SW480 (cell line): Measurements from ENCODE around the gene TPRA1.

Experiments used
- DNase-seq: peaks from one replicate; pipeline ENCODE4 v3.0.0-alpha.2; 2016; ENCODE audit warnings: low spot score

The TPRA1 gene

DNA sequence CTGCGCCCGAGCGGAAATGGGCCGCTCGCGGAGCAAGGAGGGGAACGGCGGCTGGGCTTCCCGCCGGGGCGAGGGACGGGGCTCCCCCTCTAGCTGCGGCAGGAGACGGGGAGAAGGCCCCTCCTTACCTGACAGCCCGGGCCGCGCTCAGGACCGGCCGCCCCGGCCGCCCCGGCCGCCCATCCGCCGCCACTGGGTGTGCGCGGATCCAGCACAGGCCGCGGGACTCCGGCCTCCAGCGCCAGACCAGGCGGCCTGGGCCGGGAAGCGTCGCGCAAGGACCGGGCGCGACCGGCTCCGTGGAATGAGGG lies 296 bp downstream of the TPRA1 start:
- DNase-seq = no peak

DNA sequence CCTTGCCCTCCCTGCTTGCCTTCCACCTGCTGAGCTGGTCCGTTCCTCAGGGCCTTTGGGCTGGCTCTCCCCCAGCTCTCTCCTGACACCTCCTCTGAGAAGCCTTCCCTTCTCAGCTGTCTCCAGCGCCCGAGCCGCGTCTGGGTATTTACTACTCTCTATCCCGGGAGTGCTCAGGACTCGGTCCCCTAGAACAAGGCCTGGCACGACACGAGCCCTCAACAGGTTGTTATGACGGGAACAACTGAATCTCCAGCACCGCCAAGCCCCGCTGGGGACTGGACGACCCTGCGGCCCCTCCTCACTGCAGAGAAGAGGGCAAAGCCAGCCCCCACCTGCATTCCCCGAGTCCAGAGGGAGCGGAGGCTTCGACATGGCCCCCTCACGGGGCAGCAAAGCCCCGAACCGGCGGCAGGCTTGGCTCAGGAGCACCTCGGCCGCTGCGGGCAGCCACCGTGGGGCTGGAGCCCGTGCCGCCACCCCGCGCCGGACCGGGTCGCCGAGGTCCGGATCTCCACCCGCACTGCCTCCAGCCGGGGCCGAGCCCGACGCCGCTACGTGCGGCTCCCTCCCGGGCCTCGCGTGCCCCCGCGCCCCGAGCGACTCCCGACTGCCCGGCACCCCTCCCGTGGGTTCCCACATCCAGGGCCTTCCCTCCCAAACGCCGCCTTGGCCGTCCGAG lies 792 bp downstream of the TPRA1 start:
- DNase-seq = peak; percentile 18

DNA sequence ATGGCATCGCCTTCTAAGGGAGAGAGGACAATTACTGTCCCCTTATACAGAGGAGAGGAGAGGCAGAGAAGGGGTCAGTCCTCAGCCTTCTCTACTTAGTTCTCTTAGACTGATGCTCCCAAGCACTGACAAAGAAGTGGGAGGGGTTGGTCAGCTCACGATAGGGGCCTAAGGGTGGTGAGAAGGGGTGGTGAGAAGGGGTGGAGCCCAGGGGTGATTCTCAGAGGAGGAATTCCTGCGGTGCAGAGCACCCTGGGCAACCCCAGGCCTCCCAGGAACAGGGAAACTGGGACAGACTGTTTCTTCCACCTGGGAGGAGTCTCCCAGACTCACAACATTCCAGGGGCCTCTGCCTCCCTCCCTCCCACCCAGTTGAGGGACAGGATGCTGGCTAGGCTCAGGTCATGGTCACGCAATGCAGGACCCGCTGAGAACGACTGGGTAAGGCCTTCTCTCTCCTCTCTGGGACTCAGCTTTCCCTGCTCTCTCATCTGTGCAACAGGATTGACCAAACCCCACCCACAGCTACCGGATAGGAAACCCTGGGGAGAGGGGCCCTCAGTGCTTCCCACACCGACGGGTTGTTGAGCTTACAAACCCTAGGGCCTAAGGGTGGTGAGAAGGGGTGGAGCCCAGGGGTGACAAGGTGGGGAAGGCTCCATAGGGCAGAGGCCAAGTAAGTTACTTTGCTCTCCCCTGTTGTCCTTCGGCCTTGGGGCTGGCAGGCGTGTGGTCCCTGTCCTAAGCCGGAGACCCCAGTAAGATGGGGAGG lies 1.5 kb downstream of the TPRA1 start:
- peak; percentile 58 for DNase-seq

DNA sequence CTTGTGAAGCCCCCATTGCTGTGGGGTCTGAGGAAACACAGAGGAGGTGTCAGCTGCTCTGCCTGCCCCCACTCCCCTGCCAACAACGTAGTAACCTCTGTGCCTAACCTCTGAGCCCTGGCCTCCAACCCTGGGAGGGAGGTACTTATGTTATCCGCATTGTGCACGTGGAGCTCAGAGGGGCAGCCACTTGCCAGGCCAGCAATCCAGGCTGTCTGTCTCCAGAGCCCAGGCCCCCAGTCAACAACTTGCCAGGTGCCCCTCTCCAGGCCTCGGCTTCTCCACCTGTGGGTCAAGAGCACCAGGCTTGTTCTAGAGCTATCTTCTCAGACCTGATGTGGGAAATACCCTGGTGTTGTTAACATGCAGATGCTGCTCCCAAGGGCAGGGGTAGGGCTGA lies 2.7 kb downstream of the TPRA1 start:
- no peak for DNase-seq

DNA sequence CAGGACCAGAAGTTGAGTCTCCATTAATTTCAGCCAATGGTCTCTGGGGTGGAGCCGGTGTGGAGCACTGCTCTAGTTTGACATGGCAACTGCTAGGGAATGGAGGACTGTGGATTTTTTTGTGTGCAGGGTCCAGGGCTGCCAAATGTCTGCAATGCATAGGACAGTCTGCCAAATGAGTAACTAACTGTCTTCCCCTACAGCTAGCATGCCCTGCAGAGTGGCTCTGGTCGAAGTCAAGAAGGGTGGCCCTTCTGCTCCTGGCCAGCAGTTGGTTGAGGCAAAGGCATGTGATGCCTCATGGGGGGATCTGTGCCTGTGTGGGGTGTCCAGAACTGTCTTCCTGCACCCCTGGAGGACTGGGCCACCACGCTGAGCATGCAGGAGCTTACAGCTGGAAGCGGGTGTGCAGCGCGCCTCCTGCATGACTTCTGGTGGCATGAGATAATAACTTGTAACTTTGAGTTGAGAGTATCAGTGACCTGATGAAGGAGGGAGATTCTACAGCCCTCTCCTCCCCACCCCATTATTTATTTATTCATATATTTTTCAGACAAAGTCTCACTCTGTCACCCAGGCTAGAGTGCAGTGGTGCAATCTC lies 4.6 kb downstream of the TPRA1 start:
- DNase-seq = no peak

DNA sequence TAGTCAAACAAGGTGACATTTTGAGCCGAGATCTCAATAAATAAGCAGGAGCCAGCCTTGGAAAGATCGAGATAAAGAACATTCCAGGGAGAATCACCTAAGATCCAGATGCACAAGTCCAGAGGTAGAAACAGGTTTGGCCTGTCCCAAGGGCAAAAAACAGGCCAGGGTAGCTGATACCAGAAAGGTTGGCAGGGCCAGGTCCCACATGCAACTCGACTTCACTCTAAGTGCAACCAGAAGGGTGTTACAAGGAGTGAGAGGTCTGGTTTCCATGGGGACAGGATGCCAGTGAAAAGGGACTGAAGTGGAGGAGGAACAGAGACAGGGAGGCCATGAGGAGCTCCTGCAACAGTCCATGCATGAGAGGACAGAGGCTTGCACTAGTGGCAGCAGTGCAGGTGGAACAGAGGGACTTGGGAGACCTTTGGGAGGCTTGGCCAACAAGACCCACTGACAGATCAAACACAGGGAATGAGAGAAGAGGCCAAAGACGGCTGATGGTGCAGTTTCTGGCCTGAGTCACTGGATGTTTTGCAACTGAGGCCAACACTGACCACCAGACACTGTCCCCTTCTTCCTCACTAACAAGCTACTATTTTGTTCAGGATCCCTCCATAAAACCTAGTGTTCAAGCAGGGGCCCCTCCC lies 5.2 kb downstream of the TPRA1 start:
- DNase-seq = no peak

DNA sequence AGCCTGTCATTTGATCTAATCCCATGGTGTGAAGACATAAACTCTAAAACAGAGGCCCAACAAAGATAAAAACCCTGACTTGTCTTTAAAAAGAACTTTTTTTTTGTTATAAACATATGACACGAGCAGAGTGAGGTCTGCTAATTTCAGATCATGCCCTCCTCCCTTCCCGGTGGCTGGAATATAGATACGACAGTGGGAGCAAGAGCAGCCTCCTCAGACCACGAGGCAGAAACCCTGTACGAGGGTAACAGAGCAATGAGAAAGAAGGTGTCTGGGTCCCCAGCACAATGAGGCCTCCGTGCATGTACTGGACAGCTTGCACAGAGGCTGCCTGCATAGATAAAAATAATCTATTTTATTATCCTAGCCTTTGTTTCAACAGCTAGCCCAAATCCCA lies 5.8 kb downstream of the TPRA1 start:
- DNase-seq = no peak

DNA sequence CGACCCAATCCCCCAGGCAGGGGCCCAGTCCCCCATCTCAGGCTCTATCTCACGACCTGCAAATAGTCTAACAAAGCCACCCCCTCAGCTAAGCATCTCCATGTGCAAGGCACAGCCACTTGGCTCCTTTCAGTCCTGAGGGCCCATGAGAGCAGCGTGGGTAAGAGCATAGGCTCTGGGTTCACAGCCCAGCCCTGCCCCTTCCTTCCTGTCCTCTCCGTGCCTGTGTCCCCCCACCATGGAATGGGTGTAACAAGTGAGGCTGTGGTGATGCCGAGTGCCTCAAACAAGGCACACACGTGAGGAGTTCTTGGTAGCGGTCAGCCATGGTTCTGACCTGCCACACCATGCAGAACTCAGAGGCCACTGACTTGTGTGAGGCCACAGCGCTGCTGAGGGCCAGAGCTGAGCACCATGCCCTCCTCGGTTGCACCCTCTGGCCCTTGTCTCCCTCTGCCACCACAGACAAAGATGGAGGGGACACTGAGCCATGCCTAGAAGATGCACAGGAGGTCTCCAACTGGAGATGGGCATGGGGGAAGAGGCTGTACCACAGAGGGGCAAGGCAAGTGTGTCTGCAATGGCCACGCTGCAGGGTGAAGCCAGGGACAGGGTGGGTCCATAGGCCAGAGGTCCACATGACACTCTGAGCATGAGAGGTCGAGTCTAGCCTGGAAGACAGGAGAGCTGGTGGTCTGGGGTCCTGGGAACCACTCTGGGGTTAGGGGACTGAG lies 10.0 kb downstream of the TPRA1 start:
- no peak for DNase-seq

DNA sequence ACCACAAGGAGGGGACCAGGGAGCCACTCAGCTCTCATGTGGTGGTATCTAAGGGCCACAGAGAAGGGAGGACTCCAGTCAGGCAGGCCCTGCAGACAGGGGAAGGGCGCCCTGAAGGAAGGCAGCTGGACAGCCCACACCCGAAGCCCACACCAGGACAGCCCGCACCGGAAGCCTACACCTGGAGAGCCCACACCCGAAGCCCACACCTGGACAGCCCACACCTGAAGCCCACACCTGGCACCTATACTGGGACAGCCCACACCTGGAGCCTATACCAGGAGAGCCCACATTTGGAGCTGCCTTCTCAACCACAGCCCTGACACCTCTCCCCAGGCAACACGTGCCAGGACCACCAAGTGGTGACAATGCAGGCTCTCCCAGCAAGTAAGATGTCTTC lies 11.7 kb downstream of the TPRA1 start:
- DNase-seq = no peak

DNA sequence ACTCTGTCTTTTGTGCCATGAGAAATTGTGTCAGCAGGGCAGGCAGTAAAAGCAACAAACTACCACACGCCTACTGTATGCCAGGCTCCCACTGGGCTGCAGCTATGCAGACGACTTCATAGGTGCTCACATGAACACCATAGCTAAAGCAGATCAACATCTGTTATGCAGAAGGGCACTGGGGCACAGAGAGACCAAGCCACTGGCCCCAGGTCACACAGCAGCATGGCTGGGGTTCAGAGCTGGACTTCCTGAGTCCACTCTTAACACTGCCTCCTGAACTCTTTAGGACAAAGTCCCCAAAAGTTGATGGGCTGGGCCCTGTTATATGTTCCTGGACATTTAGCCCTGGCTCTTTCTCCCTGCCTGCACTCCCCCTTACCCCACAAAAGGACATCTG lies 12.4 kb downstream of the TPRA1 start:
- DNase-seq = no peak

DNA sequence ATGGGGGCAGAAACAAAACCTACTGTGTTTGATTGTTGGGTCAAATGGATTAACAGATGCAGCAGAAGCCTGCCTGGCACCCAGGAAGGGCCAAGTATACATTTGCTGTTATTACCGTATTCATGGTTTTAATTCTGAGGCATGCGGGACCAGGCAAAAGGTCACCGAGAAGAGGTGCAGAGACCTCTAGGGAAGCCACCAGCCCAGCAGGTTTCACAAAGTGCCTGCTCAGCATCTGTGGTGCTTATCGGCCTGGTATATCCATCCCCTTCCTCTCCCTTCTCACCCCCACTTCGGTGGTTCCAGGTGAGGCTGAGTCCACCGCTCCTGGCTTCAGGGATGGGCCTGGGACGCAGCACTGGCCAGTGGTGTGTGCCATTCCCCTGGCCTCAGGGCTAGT lies 13.1 kb downstream of the TPRA1 start:
- no peak for DNase-seq

DNA sequence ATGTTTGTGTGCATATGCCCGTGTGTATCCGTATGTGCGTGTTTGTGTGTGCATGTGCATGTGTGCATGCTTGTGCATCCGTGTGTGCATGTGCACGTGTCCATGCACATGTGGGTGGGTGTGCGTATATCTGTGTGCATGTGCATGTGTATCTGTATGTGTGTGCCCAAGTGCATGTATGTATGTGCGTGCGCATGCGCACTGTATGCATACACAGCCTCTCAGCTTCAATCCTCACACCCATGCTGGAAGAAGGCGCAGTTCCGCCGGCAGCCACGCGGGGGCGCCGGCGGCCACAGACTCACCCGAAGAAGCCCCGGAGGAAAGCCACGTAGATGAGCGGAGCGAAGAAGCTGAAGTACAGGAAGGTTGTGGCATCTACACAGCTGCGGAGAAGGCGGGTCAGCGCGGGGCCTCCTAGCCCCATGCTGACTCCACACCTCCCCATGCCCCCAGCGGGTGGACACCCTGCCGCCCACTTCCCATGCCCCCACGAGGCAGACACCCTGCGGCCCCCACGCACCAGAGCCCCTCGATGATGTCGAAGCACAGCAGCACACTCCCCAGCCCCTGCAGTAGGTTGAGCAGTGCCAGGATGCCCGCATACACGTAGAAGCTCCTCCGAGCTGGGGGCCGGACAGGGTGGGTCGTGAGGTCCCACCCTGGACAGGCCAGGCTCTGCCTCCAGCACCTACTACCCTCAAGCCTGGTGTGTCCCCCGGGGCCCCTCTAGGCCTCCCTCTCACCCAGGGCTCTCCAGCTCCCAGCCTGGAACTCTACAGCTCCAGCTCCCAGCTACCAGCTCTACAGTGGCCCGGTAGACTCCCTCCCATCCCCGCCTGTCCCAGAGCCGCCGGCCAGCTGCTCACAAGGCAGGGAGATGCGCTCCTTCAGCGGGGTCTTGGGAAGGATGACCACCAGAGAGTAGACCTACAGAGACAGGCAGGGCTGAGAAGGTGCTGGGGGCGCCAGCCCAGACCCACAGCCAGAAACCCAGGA lies 15.4 kb downstream of the TPRA1 start:
- DNase-seq = peak; percentile 78

DNA sequence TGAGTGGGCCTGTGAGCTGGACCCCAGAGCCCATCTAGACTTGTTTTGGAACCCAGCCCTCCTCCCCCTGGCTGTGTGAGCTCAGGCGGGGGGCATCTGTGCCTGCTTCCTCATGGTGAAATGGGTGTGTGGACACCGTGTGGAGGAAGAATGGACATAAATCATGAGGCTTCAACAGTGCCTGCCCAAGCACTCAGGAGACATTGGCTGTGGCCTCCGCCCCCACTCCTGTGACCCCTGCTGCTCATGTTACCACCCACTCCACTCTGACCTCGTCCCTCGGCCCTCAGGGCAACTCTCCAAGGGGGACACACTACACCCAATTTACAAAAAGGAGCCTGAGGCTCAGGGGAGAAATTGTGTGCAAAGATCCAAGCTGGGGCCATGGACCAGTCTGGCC lies 16.6 kb downstream of the TPRA1 start:
- DNase-seq = no peak

DNA sequence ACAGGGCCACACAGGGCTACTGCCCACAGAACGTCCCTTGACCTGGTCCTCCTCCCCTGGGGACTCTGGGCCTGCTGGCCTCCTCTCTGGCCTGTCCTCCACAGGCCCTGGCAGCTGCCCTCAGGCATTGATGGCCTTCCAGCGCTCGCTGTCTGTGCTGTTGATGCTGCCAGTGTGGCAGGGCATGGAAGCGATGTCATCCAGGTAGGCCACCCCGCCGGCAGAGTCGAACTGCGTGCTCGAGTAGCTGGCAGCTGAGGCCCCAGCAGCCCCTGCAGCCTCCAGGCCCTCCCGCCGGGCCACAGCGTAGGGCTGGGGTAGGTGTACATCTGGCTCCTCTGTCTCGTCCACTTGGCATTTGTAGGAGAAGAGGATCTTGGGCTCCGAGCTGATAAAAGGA lies 17.1 kb downstream of the TPRA1 start:
- DNase-seq = no peak

DNA sequence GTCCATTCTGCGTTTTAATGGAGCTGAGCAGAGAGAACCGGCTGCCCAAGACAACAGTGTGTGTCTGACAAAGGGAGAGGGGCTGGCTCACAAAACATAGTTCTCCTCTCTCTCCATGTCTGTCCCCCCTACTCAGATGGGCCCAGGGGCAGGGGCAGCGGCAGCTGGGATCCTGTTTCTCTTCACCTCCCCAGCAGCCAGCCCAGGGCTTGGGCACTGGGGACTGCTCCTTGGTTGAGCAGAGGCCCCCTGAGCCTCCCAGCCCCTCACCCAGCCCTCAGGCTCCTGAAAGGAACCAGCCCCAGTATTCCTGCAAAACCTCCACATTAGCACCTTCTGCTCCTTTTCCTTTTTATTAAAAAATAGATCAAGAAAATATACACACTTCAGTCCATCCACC lies 17.8 kb downstream of the TPRA1 start:
- DNase-seq = no peak

DNA sequence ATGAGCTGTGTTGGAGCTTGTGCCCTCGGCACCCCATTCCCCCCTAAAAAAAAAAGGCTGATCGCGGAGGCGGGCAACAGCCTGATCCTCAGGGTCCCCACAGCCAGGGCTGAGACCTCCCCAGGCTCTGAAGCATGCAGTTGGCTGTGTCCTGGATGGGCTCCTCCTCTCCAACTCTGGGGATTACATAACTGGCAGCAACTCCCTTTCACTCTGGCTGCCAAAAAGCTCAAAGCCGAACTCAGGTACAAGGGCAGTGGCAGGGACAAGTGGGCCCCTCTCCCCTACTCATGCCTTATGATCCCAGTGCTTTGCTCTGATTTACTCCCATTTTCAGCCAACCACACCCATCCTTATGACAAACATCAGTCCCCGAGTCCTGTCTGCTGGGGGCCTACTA lies 18.3 kb downstream of the TPRA1 start:
- DNase-seq = no peak

DNA sequence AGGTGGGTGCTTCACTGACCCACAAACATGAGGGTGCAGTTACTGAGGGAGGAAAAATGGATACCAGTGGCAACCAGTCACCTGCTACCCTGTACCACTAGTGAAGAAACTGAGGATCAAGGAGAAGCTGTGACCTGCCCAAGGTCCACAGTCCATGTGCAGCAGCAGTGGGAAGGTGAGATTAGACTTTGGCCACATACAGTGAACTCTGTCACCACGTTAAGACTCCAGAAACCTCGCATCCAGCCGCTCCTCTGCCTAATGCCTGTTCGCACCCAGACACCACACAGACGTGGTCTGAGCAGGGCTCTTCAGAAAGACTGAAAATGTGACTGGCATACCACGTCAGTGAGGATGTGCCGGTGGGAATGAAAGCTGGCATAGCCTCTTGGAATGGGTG lies 20.0 kb downstream of the TPRA1 start:
- DNase-seq = no peak

DNA sequence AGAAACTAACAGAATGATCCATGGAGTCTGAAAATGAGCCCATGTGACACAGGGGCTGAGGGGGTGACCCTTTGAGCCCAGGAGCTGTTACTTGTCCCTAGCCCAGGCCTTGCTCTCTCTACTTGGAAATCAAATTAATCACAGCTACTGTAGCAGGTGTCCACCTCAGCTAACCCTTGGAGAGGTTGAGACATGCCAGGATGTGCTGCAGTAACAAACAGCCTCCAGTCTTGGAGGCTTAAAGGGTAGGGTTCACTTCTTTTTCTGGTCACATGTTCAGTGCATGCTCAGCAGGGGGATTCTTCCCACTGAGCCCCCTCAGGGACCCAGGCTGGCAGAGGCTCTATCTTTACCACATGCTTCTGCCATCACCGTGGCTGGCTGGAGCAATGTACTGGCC lies 21.4 kb downstream of the TPRA1 start:
- DNase-seq = no peak

DNA sequence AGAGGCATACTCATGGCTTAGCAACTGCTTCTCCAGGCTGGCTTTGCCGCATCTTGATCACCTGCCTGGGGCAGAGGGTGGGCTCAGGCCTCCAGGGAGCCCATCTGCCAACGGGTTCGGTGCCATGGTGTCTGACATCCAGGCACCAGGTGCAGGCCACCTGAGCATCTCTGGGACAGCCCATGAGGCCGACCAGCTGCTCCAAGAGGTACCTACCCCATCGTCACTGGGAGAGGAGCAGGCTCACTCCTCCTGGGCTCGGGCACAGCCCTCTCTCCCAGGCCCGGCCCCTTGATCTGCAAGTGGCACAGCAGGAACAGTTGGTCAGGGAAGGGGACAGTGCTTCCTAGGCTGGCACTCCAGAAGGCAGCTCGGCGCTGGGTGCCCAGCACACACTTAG lies 21.9 kb downstream of the TPRA1 start:
- no peak for DNase-seq

DNA sequence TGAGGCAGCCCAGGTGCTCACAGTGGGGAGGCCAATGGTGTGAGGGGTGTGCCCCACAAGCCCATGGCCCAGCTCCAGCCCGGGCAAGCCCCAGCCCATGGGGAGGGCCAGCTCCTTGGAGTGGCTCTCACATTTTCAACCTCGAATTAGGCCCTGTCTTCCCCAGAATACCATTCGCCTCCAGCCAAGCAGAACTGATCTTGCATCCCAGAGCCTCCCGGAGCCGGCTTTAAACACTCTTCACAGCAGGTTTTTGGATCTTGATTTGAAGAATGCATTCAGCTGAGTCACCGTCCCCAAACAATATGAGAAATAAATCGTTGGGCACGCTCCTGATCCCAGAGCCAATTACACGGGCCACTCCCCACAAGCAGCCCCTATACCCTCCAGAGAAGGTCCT lies 23.7 kb downstream of the TPRA1 start:
- no peak for DNase-seq

DNA sequence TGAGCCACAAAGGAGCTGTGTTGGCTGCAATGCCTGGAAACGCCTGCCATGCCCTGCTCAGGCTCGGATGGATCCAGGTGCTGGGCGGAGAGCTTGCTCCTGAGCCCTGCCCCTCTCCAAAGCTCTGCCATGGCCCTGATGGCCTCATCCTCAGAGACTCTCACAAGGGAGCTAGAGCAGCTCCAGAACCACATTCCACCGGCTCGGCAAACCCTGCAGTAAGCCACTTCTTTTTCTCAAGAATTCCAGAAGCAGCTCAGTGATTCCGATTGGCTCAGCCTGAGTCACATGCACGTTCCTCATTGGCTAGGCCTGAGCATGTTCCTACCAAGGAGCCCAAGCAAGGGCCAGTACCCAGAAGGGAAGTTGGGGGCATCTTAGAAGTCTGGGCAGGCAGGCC lies 24.8 kb downstream of the TPRA1 start:
- DNase-seq = no peak
